Psoas muscle (tissue), 8 donors: ENCODE data around the gene NCBP2L. TPM values are rescaled to one million over a fixed set of nuclear protein-coding genes. Genes with fewer than 3 reads are reported as not detected.

ENCODE experiments used
- ATAC-seq, 4 donors: fragments of 200-7000 bp; cut with Tn5 transposase; one replicate each; pipeline ENCODE4 v1.9.1; 2020; ENCODE audit warnings: moderate library complexity in 3 of 4, mild to moderate bottlenecking in 2 of 4
- DNase-seq, 2 donors: peaks; one replicate each; pipeline ENCODE4 v3.0.0-alpha.2; 2020
- H3K27ac ChIP-seq: fragments of 200-600 bp; one replicate; pipeline ENCODE4 v1.8.0; 2022
- H3K27me3 ChIP-seq, 3 donors: fragments of 200-600 bp in 1 of 3; one replicate each; pipeline versions ENCODE4 v1.6.1 to v1.8.0; 2013 to 2022; ENCODE audit warnings: low read length in 2 of 3, mild to moderate bottlenecking in 2 of 3, moderate library complexity in 1 of 3; ENCODE audit not compliant: insufficient read depth in 3 of 3
- H3K36me3 ChIP-seq, 2 donors: fragments of 200-600 bp in 1 of 2; one replicate each; pipeline versions ENCODE4 v1.6.1 to v1.8.0; 2013 to 2022; ENCODE audit warnings: low read depth in 1 of 2, mild to moderate bottlenecking in 1 of 2, moderate library complexity in 1 of 2; ENCODE audit not compliant: insufficient read depth in 1 of 2
- H3K4me1 ChIP-seq: fragments of 200-600 bp; one replicate; pipeline ENCODE4 v1.8.0; 2022
- H3K4me3 ChIP-seq: fragments of 200-600 bp; one replicate; pipeline ENCODE4 v1.8.0; 2022; ENCODE audit warnings: mild to moderate bottlenecking
- H3K9me3 ChIP-seq: fragments of 200-600 bp; one replicate; pipeline ENCODE4 v1.8.0; 2022
- CTCF ChIP-seq: fragments of 200-600 bp; IDR thresholded peaks from one replicate; pipeline ENCODE4 v1.8.0; 2022; ENCODE audit warnings: antibody characterized with exemption
- WGBS, 3 donors: extraction: QIAGEN DNeasy Blood & Tissue Kit; methylation state at CpG; one replicate each; pipeline versions ENCODE4 v1.1.6 to v1.1.7; 2013; 5-methylcytosine and 5-hydroxymethylcytosine counted together
- intact Hi-C, 2 donors: fragments of 100-400 bp; cut with DNase I; formaldehyde crosslinking; loops; one replicate each; pipeline versions ENCODE4 v1.11.0 to v1.14.2; 2022
- polyA plus RNA-seq, 3 donors: library from polyadenylated mRNA; stranded (reverse); fragments of 200-250 nt; gene quantifications; one replicate each; pipeline ENCODE4 v1.2.3, GENCODE V29; 2013
- total RNA-seq, 4 donors: library from RNA; stranded (reverse); fragmentation: NEBNext Ultra II Directional in 2 of 4; extraction: Animal tissue kit (Norgen Biotek cat#: 25700) in 2 of 4; gene quantifications; one replicate each; pipeline versions ENCODE4 v1.2.1 to v1.2.4, GENCODE V29; 2021 to 2023
- donor health status: healthy with polysubstance abuse.
- donor health status: DM: no; HTN: no; CAD: no; lungs with moderate emphysema.
- donor health status: Bipolar disorder and iron deficiency.
- donor health status: healthy.
- donor health status: DM: yes; HTN: yes; CAD: no.
- donor health status: DM: no; HTN: no; CAD: no.
- donor health status: DM: no; HTN: no; CAD: no.
- donor health status: DM: yes; HTN: yes; CAD: no.

Gene NCBP2L
- total and polyA plus RNA-seq, 7 donors, result 0.03 to 0.40 TPM; not detected in 5

GRCh38 chrX:107752714-107753113, 24.8 kb upstream of the NCBP2L start:
- no peak overlapping the region for H3K4me3 ChIP-seq
- H3K36me3 ChIP-seq, result no peaks in the 10 kb centered on the region
- H3K27me3 ChIP-seq, result no peaks in the 10 kb centered on the region
- intact Hi-C loops, result no loop called here
- TF ChIP-seq CTCF, result no peak
- DNase-seq (no peak), ATAC-seq (no peak)
- no peaks in the 10 kb centered on the region for H3K9me3 ChIP-seq
- H3K4me1 ChIP-seq, result peaks cover 47% of the 10 kb centered on the region
- WGBS, 3 donors, result 45 to 90% (median 58%) methylated on average over 2 to 3 of the region's 3 CpGs
- peak overlapping the region; percentile 72 for H3K27ac ChIP-seq

DNA sequence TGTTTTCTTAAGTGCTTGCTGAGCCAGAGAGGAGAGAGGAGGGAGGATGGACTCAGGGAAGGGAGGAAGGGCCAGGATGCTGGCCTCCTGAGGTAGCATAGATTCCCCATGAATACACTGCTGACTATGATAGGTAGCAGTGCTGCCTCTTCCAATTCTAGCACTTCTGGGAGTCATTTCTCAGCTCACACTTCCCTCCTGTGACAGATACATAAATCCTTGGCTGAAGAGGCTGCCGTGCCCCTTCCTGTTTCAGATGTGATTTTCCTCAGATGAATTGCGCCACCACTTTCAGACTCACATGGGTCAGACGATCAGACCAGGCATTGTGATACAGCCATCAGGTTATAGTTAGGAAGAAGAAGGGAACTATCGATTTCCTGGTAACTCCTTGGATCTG, 24.3 kb upstream of the NCBP2L start:
- Histone ChIP-seq H3K27me3 (no peaks in the 10 kb centered on the region), H3K4me1 (peaks cover 42% of the 10 kb centered on the region), H3K36me3 (no peaks in the 10 kb centered on the region), H3K4me3 (no peak overlapping the region), H3K27ac (peak overlapping the region; percentile 72), H3K9me3 (no peaks in the 10 kb centered on the region)
- 59 to 78% (median 62%) methylated on average over 4 of the region's 4 CpGs for WGBS, 3 donors
- no peak for DNase-seq
- TF ChIP-seq CTCF, result no peak
- intact Hi-C loops, result no loop called here
- ATAC-seq, result no peak

DNA sequence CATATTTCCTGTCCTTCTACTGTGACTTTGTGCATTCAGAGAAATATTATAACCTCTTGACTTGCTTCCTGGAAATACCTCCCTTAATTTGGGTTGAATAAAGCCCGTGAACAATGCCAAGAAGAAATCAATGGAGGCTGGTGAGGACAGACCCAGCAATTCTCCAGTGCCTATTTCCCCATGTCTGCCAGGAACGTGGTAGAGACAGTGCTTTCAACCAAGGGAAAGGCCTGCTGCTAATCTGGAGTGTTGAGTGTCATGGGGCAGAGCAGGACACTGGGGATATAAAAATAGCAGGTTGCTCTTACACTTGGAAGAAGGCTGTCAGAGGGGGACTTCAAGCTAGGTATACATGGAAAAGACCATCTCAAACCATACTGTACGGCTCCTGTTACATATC, 21.8 kb upstream of the NCBP2L start:
- peak; percentile 86 to 92 (median 90) for ATAC-seq
- peaks cover 31% of the 10 kb centered on the region for H3K4me1 ChIP-seq
- no peak for DNase-seq
- 19 to 25% (median 20%) methylated on average over 3 of the region's 3 CpGs for WGBS, 3 donors
- H3K27me3 ChIP-seq, result peaks cover 0 to 11% (median 0%) of the 10 kb centered on the region in 3 donors
- H3K9me3 ChIP-seq, result no peaks in the 10 kb centered on the region
- H3K4me3 ChIP-seq, result no peak overlapping the region
- TF ChIP-seq CTCF, result no peak
- H3K27ac ChIP-seq, result peak overlapping the region; percentile 77
- intact Hi-C loops, result no loop called here
- H3K36me3 ChIP-seq, result no peaks in the 10 kb centered on the region

DNA sequence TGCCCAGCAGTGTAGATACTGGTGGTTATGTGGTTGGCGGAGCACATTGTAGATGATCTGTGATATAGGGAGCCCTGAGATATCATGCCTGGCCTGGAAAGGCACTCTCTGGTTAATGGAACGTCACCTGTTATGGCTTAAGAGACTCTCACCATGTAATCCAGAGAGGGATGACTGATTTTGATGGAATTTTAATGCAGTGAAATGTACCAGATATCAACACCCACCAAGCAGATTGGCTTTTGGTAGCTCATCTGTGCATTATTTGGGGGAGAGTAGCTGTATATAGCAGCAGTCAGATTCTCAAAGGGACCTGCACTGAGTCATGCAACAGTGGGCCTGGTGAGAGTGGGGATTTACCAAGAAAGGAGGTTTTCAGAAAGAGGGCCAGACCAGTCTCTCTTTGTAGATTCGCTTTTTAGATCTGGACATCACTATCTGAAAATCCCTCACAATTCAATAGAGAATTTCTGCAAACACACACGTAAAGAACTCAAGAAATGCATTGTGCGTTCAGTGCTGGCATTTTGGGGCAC, 19.2 kb upstream of the NCBP2L start:
- Histone ChIP-seq H3K36me3 (no peaks in the 10 kb centered on the region), H3K4me1 (peaks cover 26% of the 10 kb centered on the region), H3K27me3 (peaks cover 0 to 11% (median 0%) of the 10 kb centered on the region in 3 donors), H3K4me3 (no peak overlapping the region), H3K9me3 (no peaks in the 10 kb centered on the region), H3K27ac (peak overlapping the region; percentile 77)
- DNase-seq, result no peak
- intact Hi-C loops, result no loop called here
- no peak for TF ChIP-seq CTCF
- no peak for ATAC-seq
- 75 to 96% (median 85%) methylated on average over 5 of the region's 5 CpGs for WGBS, 3 donors
